HG02678 (cell line): ENCODE results near the gene TLX2.
"Not testable (repeated sequence)": the region's sequence is repeated elsewhere in the genome, so short reads cannot be mapped to it uniquely, and the experiment has no call there.

ENCODE experiments used
- ATAC-seq: cut with Tn5 transposase; IDR thresholded peaks from one replicate; pipeline ENCODE4 v1.9.1; 2021; ENCODE audit warnings: mild to moderate bottlenecking, moderate library complexity; ENCODE audit not compliant: unreplicated experiment

The TLX2 gene

DNA sequence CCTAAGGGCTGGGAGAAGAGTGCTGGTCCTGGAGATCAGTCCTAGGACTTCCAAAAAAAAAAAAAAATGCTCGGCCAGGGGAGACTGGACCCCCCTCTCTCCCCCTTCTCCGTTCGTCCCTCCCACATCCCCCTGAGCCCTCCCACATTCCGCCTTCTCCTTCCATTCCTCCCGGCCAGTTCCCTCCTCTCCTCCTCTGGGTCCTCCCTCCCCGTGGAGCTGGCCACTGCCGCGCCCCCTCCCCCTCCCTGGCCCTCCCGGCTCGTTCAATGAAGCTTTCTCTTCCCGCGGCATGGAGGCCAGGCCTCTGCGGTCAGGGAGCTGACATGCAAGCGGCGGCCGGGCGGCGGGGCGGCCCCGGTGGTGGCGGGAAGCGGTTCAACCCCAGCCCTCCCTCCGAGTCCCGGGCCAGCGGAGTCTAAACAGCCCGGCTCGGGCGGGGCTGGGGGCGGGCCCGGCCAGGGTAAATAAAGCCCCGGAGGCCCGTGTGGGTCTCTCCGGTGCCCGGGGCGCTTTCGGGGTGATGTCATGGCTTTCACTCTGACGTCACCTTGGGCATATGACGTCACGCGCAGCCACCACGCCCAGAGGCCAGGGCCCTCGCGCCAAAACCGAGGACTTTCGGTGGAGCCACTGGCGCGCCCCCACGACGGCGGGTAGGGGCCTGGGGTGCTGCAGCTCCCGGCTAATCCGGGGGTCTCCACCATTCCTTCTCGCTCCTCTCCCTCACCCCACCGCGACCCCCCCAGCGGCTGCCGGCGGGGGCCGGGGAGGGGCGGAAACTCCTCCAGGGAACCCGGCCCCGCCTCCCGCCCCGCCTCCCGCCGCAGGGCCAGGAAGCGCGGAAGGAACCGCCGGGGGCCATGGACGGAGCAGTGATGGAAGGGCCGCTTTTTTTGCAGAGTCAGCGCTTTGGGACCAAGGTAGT, 39.9 kb downstream of the TLX2 start, which contains the start of the genes DOK1 and LOXL3:
DOK1 (plus strand) TSS at position 829 of the 928 bp plus-strand sequence; CDS start at position 864, 35 bp downstream.
LOXL3 (minus strand) TSS at position 51 of the 928 bp plus-strand sequence. CDS start 1,308 bp downstream, outside the sequence.
- peak; percentile 66 for ATAC-seq

- ATAC-seq: peak; percentile 59
Observed at GRCh38 chr2:74554820-74555531, 40.7 kb downstream of the TLX2 start.

GRCh38 chr2:74555610-74556103, 41.4 kb downstream of the TLX2 start:
- ATAC-seq: no peak

DNA sequence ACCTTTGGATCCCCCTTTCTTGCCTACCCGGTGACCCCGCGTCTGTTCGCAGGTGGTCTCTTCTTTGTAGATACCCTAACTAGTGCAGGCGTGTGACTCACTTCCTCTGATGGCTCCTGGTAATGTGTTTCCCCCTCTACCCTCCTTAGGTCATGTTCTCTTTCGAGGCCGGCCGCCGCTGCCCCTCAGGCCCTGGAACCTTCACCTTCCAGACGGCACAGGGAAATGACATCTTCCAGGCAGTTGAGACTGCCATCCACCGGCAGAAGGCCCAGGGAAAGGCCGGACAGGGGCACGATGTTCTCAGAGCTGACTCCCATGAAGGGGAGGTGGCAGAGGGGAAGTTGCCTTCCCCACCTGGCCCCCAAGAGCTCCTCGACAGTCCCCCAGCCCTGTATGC, 41.9 kb downstream of the TLX2 start:
- ATAC-seq: no peak

DNA sequence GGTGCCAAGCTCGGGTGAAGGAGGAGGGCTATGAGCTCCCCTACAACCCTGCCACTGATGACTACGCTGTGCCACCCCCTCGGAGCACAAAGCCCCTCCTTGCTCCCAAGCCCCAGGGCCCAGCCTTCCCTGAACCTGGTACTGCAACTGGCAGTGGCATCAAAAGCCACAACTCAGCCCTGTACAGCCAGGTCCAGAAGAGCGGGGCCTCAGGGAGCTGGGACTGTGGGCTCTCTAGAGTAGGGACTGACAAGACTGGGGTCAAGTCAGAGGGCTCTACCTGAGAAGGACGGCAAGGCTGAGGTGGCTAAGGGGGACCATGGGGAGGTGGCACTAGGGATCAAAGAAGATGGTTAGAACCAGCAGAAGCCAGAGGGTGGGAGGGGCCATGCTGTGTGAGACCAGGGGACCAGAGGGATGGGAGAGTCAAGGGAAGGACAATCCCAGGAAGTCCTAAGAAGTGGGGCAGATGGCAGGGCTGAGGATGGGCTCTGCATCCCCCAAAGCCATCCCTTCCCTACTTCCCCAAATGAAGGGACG, 42.7 kb downstream of the TLX2 start:
- no peak for ATAC-seq

- no peak for ATAC-seq
Observed at GRCh38 chr2:74558284-74559230, 44.3 kb downstream of the TLX2 start.

DNA sequence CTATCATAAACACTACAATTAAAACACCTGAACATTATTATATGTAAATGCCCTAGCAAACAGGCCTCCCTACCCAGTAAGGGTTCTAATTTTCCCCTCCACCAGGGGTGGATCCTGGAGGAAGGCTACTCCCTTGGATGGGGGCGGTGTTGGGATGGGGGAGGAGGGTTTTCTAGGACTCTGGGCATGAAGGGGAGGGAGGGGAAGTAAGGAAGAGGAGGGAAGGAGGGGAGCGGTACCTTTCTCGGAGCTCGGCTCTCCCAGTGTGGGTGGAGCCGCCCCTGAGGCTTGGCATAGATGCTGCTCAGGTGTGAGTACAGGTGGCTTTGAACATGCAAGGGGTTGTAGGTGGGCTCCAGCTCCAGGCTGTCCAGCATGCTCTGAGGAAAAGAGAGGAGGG, 45.7 kb downstream of the TLX2 start:
- no peak for ATAC-seq

DNA sequence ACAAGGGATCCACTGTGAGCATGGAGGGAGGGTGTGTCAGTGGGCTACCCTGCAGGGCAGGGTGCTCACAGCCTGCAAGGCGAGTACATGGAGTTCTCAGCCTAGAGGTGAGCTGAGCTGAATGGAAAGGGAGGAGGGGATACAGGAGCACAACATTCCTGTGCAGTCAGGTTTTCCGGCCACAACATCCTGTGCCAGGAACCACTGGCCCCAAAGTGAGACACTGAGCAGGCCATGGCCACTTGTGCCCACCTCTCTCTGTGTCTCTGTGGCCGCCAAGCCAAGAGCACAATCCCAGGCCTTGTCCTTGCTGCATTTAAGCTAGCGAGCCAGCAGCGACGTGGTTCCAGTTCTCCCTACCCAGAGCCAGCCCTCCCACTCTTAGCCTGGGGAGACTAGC, 46.3 kb downstream of the TLX2 start:
- no peak for ATAC-seq

DNA sequence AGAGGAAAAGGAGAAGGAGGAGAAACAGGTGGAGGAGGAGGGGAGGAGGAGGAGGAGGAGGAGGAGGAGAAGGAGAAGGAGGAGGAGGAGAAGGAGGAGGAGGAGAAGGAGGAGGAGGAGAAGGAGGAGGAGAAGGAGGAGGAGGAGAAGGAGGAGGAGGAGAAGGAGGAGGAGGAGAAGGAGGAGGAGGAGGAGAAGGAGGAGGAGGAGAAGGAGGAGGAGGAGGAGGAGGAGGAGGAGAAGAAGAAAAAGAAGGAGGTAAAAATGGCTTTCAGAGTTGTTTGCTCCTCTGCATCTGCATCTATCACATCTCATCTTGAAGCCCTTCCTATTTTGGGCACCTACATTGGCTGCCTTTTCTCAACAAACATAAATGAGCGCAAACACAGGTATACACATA, 46.8 kb downstream of the TLX2 start:
- ATAC-seq: not testable (repeated sequence)

GRCh38 chr2:74562126-74562775, 48.0 kb downstream of the TLX2 start:
- no peak for ATAC-seq

- ATAC-seq: no peak
Observed at GRCh38 chr2:74564222-74564621, 50.0 kb downstream of the TLX2 start.

DNA sequence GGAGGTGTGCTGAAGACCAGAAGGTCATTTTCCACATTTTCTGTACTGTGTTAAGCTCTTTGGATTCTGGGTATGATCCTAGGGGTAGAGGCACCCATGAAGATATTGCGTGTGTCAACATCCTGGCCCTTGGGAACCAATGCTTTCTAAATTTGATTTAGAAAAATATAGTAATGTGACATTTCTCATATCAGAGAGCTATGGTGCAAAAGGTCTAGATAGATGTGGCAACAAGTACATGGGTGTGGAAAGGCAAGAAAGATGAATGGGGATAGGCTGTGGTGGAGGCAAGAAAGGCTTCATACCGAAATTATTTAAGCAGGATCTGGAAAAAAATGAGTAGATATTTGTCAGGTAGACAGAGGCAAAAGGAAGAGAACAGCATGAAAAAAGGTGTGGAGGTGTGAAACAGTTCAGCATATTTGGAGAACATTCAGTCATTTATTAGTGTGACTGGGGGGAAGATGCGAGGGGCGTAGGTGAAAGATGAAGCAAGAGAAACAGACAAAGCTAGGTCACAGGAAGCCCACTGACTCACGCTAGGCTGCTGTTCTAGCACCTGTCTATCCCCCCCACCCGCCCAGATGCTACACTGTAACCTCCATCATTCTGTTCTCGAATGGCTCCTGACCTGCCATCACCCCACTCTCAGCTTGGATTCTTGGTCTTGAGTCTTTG, 52.0 kb downstream of the TLX2 start:
- ATAC-seq: no peak

DNA sequence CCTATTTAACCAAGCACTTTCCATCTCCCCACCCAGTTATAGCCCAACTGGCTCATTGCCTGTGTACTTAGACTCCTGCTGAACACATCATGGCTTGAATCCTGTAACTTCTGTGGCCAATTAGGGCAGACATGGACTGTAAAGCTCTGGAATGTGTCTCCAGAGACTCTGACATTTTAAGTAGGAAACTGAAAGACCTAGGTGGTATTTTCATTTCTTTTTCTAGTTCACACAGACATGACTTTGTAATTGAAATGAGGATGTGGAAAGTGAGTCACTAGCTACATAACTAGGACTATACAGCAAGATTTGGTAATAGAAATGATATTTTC, 52.5 kb downstream of the TLX2 start:
- ATAC-seq: no peak
